WI38 (cell line): ENCODE results near the gene SLC1A2.

ENCODE experiments used
- H3K4me3 ChIP-seq: 2 replicates; pipeline ENCODE4 v1.5.1; 2011; ENCODE audit warnings: low read depth, mild to moderate bottlenecking, control low read depth, low read length
- CTCF ChIP-seq: IDR thresholded peaks from 2 replicates; pipeline ENCODE4 v1.5.1; 2012; ENCODE audit warnings: low read depth, mild to moderate bottlenecking, control low read depth, low read length

SLC1A2 gene

DNA sequence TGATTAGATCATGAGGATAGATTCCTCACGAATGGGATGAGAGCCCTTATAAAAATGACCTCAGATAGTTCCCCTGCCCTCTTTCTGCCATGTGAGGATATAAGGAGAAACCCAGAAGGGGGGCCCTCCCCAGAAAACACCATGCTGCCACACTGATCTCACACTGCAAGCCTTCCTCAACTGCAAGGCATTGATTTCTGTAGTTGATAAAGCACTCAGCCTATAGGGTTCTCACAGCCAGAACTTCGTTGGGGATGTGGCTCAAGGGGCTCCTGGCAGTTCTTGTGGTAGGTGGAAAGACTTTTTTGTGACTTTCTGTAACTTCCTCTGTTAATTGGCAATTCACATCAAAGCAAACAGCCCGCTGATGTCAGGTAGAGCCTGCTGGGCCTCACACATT, 171.5 kb downstream of the SLC1A2 start:
- H3K4me3 ChIP-seq: no peak overlapping the region
- no peak for TF ChIP-seq CTCF

- TF ChIP-seq CTCF: no peak
- no peak overlapping the region for H3K4me3 ChIP-seq
Observed at GRCh38 chr11:35247428-35247827, 171.9 kb downstream of the SLC1A2 start.

- TF ChIP-seq CTCF: no peak
- H3K4me3 ChIP-seq: no peak overlapping the region
Observed at GRCh38 chr11:35246745-35247144, 172.6 kb downstream of the SLC1A2 start.

GRCh38 chr11:35245786-35246185, 173.6 kb downstream of the SLC1A2 start:
- TF ChIP-seq CTCF: no peak
- H3K4me3 ChIP-seq: no peak overlapping the region

DNA sequence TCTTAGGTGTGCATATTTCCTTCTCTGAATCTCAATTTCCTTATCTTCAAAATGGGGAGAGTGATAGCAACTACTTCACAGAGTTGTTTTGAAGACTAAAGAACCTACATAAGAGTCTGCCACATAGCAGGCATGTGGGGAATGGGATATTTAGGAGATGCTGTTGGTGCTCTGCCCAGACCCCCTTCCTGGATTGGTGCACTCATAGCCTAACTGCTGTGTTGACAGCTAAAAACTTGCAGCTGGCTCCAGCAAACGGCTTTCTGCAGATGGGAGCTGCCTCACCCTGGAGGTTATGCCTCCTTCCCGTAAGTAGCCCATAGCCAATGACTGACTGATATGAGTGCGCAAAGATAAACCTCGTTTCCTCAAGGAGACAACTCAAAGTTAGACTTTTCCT, 174.3 kb downstream of the SLC1A2 start:
- no peak overlapping the region for H3K4me3 ChIP-seq
- no peak for TF ChIP-seq CTCF

GRCh38 chr11:35243774-35244173, 175.6 kb downstream of the SLC1A2 start:
- H3K4me3 ChIP-seq: no peak overlapping the region
- TF ChIP-seq CTCF: no peak

DNA sequence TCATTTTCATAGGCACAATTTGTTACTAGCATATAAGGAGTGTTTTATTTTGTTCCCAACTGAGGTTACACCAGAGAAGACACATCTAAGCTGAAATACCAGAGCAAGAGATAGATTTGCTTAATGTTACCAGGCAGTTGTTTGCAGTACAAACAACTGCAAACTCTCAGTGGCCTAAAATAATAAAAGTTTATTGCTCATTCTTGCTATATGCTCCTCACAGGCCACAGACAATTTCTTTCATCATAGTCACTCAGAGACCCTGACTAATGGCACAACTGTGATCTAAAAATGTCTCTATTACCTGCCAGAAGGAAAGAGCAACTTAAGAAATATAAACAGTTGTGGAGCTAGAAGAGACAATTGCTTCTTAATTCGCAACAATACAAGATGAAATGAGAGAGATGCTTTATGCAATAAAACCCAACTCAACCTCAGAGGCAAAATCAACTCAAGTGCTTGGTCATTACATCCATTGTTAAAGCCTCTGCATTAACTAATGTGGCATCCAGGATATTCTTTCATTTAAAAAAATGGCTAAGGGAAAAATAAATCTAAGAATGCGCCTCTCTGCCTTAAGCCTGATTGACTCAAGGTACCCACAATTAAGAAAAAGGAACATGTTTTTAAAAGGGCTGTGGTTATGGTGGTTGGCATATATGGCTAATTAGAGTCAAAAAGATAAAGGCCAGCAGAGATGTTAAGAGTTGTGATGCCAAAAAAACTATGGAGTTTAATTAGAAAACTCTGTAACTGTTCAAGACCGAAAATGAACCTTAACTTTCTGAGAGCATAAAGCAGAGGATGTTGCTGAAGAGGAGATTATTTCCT, 176.7 kb downstream of the SLC1A2 start:
- no peak overlapping the region for H3K4me3 ChIP-seq
- TF ChIP-seq CTCF: no peak
